ENCODE measurements around the gene TLCD1.

DNA sequence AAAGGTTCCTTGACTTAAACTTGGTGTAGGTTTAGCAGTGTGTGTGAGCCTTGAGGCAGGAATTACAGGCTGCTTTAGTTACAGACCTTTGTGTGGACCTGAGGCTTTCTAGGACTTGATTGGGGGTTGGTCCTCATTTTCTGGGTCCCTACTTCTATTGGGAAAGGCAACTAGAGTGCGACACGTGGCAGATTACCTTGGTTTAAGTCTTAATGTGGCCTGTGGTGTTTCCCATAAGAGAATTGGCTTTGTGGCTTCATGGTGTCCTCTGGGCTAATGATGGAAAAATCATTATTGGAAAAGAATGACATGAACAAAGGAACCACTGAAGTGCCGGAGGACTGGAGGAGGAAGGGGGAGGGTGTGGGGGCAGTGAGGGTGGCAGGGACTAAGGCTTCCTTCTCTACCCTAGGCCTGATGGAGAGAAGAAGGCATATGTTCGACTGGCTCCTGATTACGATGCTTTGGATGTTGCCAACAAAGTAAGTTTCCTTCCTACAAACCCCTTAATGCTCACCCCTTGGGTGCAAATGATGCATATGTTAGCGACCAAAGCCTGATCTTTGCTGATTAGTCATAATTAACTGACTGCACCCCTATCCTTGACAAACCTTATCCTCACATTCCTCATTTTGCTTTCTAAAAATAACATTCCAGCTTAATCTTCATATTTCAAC, 2.7 kb downstream of the TLCD1 start:
- TF ChIP-seq, protein P1, sequence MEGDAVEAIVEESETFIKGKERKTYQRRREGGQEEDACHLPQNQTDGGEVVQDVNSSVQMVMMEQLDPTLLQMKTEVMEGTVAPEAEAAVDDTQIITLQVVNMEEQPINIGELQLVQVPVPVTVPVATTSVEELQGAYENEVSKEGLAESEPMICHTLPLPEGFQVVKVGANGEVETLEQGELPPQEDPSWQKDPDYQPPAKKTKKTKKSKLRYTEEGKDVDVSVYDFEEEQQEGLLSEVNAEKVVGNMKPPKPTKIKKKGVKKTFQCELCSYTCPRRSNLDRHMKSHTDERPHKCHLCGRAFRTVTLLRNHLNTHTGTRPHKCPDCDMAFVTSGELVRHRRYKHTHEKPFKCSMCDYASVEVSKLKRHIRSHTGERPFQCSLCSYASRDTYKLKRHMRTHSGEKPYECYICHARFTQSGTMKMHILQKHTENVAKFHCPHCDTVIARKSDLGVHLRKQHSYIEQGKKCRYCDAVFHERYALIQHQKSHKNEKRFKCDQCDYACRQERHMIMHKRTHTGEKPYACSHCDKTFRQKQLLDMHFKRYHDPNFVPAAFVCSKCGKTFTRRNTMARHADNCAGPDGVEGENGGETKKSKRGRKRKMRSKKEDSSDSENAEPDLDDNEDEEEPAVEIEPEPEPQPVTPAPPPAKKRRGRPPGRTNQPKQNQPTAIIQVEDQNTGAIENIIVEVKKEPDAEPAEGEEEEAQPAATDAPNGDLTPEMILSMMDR (IDR thresholded peaks at IDR 0.05 in 2 of 3, conservative IDR thresholded peaks at IDR 0.05 in 1 of 3; ENCODE audit: control insufficient read depth in 2 of 3, extremely low read depth in 1 of 3, insufficient read depth in 1 of 3, low read depth in 3 of 3, low read length in 3 of 3), result no peak
- TF ChIP-seq TAF1 (IDR thresholded peaks at IDR 0.05; ENCODE audit: borderline replicate concordance, low read depth, low read length), result no peak
- no peak for TF ChIP-seq SUZ12 (IDR thresholded peaks at IDR 0.05; ENCODE audit: unreplicated experiment)
- no peak for TF ChIP-seq EP300 (IDR thresholded peaks at IDR 0.05; ENCODE audit: borderline replicate concordance in 1 of 2, control insufficient read depth in 1 of 2, low read depth in 2 of 2, low read length in 2 of 2)
- no peak for TF ChIP-seq CBX5 (IDR thresholded peaks at IDR 0.05; ENCODE audit: low read depth)
- TF ChIP-seq, protein P2, sequence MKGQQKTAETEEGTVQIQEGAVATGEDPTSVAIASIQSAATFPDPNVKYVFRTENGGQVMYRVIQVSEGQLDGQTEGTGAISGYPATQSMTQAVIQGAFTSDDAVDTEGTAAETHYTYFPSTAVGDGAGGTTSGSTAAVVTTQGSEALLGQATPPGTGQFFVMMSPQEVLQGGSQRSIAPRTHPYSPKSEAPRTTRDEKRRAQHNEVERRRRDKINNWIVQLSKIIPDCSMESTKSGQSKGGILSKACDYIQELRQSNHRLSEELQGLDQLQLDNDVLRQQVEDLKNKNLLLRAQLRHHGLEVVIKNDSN (IDR thresholded peaks at IDR 0.05; ENCODE audit: borderline replicate concordance, extremely low read length, insufficient read depth, low read depth, low read length), result no peak
- TF ChIP-seq, protein P3, sequence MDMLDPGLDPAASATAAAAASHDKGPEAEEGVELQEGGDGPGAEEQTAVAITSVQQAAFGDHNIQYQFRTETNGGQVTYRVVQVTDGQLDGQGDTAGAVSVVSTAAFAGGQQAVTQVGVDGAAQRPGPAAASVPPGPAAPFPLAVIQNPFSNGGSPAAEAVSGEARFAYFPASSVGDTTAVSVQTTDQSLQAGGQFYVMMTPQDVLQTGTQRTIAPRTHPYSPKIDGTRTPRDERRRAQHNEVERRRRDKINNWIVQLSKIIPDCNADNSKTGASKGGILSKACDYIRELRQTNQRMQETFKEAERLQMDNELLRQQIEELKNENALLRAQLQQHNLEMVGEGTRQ (IDR thresholded peaks at IDR 0.05; ENCODE audit: borderline replicate concordance, low read depth, low read length), result no peak
- TF ChIP-seq RAD21 (IDR thresholded peaks at IDR 0.05; ENCODE audit: insufficient read depth, low read depth, low read length), result no peak
- TF ChIP-seq ZNF24 (IDR thresholded peaks at IDR 0.05), result no peak
- TF ChIP-seq ZBED1 (IDR thresholded peaks at IDR 0.05; ENCODE audit: borderline replicate concordance), result no peak

Data from GM12878 (cell line).